Measurements from ENCODE around the gene PARD6A. TPM values are rescaled to one million over a fixed set of nuclear protein-coding genes. Genes with fewer than 3 reads are reported as not detected.

PARD6A gene
- total RNA-seq, 1 experiment from 2014 or later: 5.6 TPM

DNA sequence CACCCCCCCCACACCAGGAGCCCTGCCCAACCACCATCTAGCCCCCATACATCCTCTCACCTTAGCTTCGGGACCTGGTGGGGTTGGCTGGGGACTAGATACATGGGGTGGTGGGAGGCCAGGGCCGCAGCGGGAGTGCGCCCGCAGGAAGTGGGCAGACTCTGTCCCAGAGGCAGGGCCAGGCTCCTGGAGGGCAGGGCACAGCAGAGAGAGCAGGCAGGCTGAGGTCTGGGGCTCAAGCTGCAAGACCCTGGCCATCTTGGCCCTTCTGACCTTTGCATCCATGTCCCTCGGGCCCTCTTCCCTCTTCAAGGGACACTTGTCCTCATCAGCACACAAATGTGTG, 3.1 kb downstream of the PARD6A start:
- no peak overlapping the region for H3K4me2 ChIP-seq (ENCODE audit: low read length)
- TF ChIP-seq RAD21 (IDR thresholded peaks at IDR 0.05; ENCODE audit: low read depth) (no peak), SRF (IDR thresholded peaks at IDR 0.05; ENCODE audit: low read depth) (no peak), POLR2AphosphoS5 (IDR thresholded peaks at IDR 0.05; ENCODE audit: low read depth, low read length) (no peak), YY1 (IDR thresholded peaks at IDR 0.05; ENCODE audit: extremely low read depth, insufficient replicate concordance, low read depth, low read length) (no peak), CEBPB (IDR thresholded peaks at IDR 0.05; ENCODE audit: low read depth) (no peak), ZNF274 (IDR thresholded peaks at IDR 0.05; ENCODE audit: low read depth, low read length) (no peak), EZH2 (IDR thresholded peaks at IDR 0.05) (no peak), JUND (IDR thresholded peaks at IDR 0.05) (no peak), ELF1 (IDR thresholded peaks at IDR 0.05; ENCODE audit: borderline replicate concordance, low read depth) (no peak), CBX3 (IDR thresholded peaks at IDR 0.05; ENCODE audit: low read depth) (no peak), EGR1 (IDR thresholded peaks at IDR 0.05; ENCODE audit: low read depth) (no peak), ZFX (IDR thresholded peaks at IDR 0.05) (no peak), EZH2phosphoT487 (IDR thresholded peaks at IDR 0.05; ENCODE audit: borderline replicate concordance) (no peak), POLR2A (IDR thresholded peaks at IDR 0.05; ENCODE audit: borderline replicate concordance, extremely low read depth, insufficient read depth, insufficient read length) (no peak), SIN3A (IDR thresholded peaks at IDR 0.05; ENCODE audit: low read depth) (no peak)
- TF ChIP-seq, protein P1, sequence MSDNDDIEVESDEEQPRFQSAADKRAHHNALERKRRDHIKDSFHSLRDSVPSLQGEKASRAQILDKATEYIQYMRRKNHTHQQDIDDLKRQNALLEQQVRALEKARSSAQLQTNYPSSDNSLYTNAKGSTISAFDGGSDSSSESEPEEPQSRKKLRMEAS (IDR thresholded peaks at IDR 0.05): no peak
- TF ChIP-seq, protein P2, sequence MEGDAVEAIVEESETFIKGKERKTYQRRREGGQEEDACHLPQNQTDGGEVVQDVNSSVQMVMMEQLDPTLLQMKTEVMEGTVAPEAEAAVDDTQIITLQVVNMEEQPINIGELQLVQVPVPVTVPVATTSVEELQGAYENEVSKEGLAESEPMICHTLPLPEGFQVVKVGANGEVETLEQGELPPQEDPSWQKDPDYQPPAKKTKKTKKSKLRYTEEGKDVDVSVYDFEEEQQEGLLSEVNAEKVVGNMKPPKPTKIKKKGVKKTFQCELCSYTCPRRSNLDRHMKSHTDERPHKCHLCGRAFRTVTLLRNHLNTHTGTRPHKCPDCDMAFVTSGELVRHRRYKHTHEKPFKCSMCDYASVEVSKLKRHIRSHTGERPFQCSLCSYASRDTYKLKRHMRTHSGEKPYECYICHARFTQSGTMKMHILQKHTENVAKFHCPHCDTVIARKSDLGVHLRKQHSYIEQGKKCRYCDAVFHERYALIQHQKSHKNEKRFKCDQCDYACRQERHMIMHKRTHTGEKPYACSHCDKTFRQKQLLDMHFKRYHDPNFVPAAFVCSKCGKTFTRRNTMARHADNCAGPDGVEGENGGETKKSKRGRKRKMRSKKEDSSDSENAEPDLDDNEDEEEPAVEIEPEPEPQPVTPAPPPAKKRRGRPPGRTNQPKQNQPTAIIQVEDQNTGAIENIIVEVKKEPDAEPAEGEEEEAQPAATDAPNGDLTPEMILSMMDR (IDR thresholded peaks at IDR 0.05 in 2 of 3, conservative IDR thresholded peaks at IDR 0.05 in 1 of 3; ENCODE audit: borderline replicate concordance in 1 of 3, insufficient read depth in 1 of 3, low read depth in 2 of 3, low read length in 2 of 3): no peak; a peak in 1 of 6 replicates
- TF ChIP-seq, protein P3, sequence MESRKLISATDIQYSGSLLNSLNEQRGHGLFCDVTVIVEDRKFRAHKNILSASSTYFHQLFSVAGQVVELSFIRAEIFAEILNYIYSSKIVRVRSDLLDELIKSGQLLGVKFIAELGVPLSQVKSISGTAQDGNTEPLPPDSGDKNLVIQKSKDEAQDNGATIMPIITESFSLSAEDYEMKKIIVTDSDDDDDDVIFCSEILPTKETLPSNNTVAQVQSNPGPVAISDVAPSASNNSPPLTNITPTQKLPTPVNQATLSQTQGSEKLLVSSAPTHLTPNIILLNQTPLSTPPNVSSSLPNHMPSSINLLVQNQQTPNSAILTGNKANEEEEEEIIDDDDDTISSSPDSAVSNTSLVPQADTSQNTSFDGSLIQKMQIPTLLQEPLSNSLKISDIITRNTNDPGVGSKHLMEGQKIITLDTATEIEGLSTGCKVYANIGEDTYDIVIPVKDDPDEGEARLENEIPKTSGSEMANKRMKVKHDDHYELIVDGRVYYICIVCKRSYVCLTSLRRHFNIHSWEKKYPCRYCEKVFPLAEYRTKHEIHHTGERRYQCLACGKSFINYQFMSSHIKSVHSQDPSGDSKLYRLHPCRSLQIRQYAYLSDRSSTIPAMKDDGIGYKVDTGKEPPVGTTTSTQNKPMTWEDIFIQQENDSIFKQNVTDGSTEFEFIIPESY (IDR thresholded peaks at IDR 0.05; ENCODE audit: extremely low read depth, insufficient replicate concordance, low read length): no peak
- POLR2A ChIA-PET: no interaction called here
- H3K9me3 ChIP-seq (ENCODE audit: control insufficient read depth in 1 of 2, insufficient read depth in 1 of 2, low read depth in 1 of 2, low read length in 2 of 2): no peaks in the 10 kb centered on the region
- no peaks in the 10 kb centered on the region for H4K20me1 ChIP-seq (ENCODE audit: insufficient read depth)
- H3K4me3 ChIP-seq (replicated peaks in 1 of 2; ENCODE audit: low read depth in 1 of 2, low read length in 2 of 2): no peak overlapping the region
- RAD21 ChIA-PET (ENCODE audit: low non-redundant PET in 1 of 2, low total read pairs in 2 of 2, uncharacterized antibody in 2 of 2, unreplicated experiment in 2 of 2): no interaction called here
- DNase-seq (ENCODE audit: low read depth, low spot score) (no peak), ATAC-seq (no peak)
- H3K4me1 ChIP-seq (ENCODE audit: control insufficient read depth in 1 of 2, insufficient read depth in 2 of 2, low read length in 2 of 2): peaks cover 9 to 54% of the 10 kb centered on the region in 2 experiments; a peak in 3 of 4 replicates
- no peaks in the 10 kb centered on the region for H3K27me3 ChIP-seq (ENCODE audit: insufficient read depth, low read length)
- no TSS peak for BruUV-seq (replicated peaks)
- no peak overlapping the region for H3K9ac ChIP-seq (ENCODE audit: low read length)
- H3K27ac ChIP-seq (ENCODE audit: low read depth, low read length): no peak overlapping the region
- H2AFZ ChIP-seq (ENCODE audit: low read depth, low read length, poor library complexity, severe bottlenecking): no peak overlapping the region
- peaks cover 15% of the 10 kb centered on the region; the same call in 1 of the 2 replicates for H3K79me2 ChIP-seq (ENCODE audit: insufficient read depth, low read length)
- H3K9me2 ChIP-seq (ENCODE audit: insufficient read depth): no peaks in the 10 kb centered on the region
- CTCF ChIA-PET: interaction anchor here (1.2 to 2.0 kb wide), 3 partner anchors 9 to 143 kb away, joined by 5 to 13 read pairs (median 5); no protein-coding TSS in a partner anchor
- H3K36me3 ChIP-seq (ENCODE audit: control insufficient read depth in 1 of 2, insufficient read depth in 2 of 2, low read length in 2 of 2): no peaks in the 10 kb centered on the region
- intact Hi-C loops (cut with micrococcal nuclease): loop anchor here (10.0 kb wide), 1 partner anchor 709 kb away; no protein-coding TSS in a partner anchor

All from HCT116 (cell line).